IMR-90 (cell line): ENCODE results near the gene NAPG. TPM values are rescaled to one million over a fixed set of nuclear protein-coding genes. Genes with fewer than 3 reads are reported as not detected.
"Not testable (repeated sequence)": the region's sequence is repeated elsewhere in the genome, so short reads cannot be mapped to it uniquely, and the experiment has no call there.

ENCODE experiments used
- ATAC-seq: fragments of 200-7000 bp; cut with Tn5 transposase; 2 replicates; pipeline ENCODE4 v1.9.1; 2020; ENCODE audit warnings: low read depth, mild to moderate bottlenecking, moderate library complexity
- BruUV-seq: library from RNA; stranded (reverse); fragments of 400-500 nt; replicated peaks from 2 replicates; lab custom pipeline; 2021; lab: Mats Ljungman, UMichigan
- CTCF ChIA-PET: fragments of 300-600 bp; formaldehyde crosslinking; extraction: SDS; loops from one replicate; lab custom pipeline; 2021; ENCODE audit warnings: antibody characterized with exemption; lab: Yijun Ruan, JAX
- POLR2A ChIA-PET: fragments of 300-600 bp; sonication (Branson Sonifier 250); formaldehyde crosslinking; loops from one replicate; lab custom pipeline; 2022; ENCODE audit warnings: antibody characterized with exemption; ENCODE audit not compliant: unreplicated experiment; lab: Charles Lee
- DNase-seq: peaks from one replicate; pipeline ENCODE4 v3.0.0; 2013
- H2AFZ ChIP-seq: replicated peaks from 2 replicates; pipeline ENCODE3; 2013; ENCODE audit warnings: low read length, mild to moderate bottlenecking; ENCODE audit not compliant: poor library complexity
- H2AK5ac ChIP-seq: 2 replicates; pipeline ENCODE4 v1.6.1; 2013; ENCODE audit warnings: low read depth, low read length, inconsistent platforms
- H2AK9ac ChIP-seq: replicated peaks from 2 replicates; pipeline ENCODE3; 2013; ENCODE audit warnings: mild to moderate bottlenecking, low read depth, low read length, moderate library complexity; ENCODE audit not compliant: poor library complexity
- H2BK120ac ChIP-seq: 2 replicates; pipeline ENCODE4 v1.6.1; 2013; ENCODE audit warnings: low read depth, low read length, inconsistent platforms
- H2BK15ac ChIP-seq: 3 replicates; pipeline ENCODE4 v1.6.1; 2013; ENCODE audit warnings: low read depth, low read length, inconsistent platforms
- H2BK20ac ChIP-seq: 2 replicates; pipeline ENCODE4 v1.6.1; 2013; ENCODE audit warnings: low read depth, mild to moderate bottlenecking, inconsistent platforms, low read length, moderate library complexity
- H2BK5ac ChIP-seq: 2 replicates; pipeline ENCODE4 v1.6.1; 2013; ENCODE audit warnings: mild to moderate bottlenecking, low read depth, low read length, inconsistent platforms; ENCODE audit not compliant: poor library complexity, severe bottlenecking
- H3K14ac ChIP-seq: replicated peaks from 2 replicates; pipeline ENCODE4 v1.6.1; 2013; ENCODE audit warnings: low read depth, low read length, inconsistent platforms
- H3K18ac ChIP-seq: 2 replicates; pipeline ENCODE4 v1.6.1; 2013; ENCODE audit warnings: low read depth, low read length, control low read depth
- H3K23ac ChIP-seq: 2 replicates; pipeline ENCODE4 v1.6.1; 2013; ENCODE audit warnings: low read depth, low read length, inconsistent platforms
- H3K27ac ChIP-seq: 2 replicates; pipeline ENCODE4 v1.5.1; 2013; ENCODE audit warnings: mild to moderate bottlenecking, control low read depth, low read length; ENCODE audit not compliant: insufficient read depth
- H3K27me3 ChIP-seq: 2 replicates; pipeline ENCODE4 v1.6.1; 2013; ENCODE audit warnings: low read length; ENCODE audit not compliant: control insufficient read depth, insufficient read depth
- H3K36me3 ChIP-seq: 2 replicates; pipeline ENCODE4 v1.6.1; 2013; ENCODE audit warnings: low read length, mixed read lengths; ENCODE audit not compliant: control insufficient read depth, insufficient read depth
- H3K4ac ChIP-seq: 2 replicates; pipeline ENCODE4 v1.6.1; 2013; ENCODE audit warnings: low read depth, low read length, inconsistent platforms
- H3K4me1 ChIP-seq: 2 replicates; pipeline ENCODE4 v1.6.1; 2013; ENCODE audit warnings: low read length, mixed read lengths; ENCODE audit not compliant: control insufficient read depth, insufficient read depth
- H3K4me2 ChIP-seq: 2 replicates; pipeline ENCODE4 v1.6.1; 2013; ENCODE audit warnings: low read depth, mild to moderate bottlenecking, control low read depth, low read length, moderate library complexity
- H3K4me3 ChIP-seq: 2 replicates; pipeline ENCODE4 v1.5.1; 2013; ENCODE audit warnings: low read depth, mild to moderate bottlenecking, control low read depth, low read length, moderate library complexity; ENCODE audit not compliant: insufficient read depth
- H3K56ac ChIP-seq: 2 replicates; pipeline ENCODE4 v1.6.1; 2013; ENCODE audit warnings: low read length, inconsistent platforms; ENCODE audit not compliant: insufficient read depth; ENCODE audit errors: extremely low read depth
- H3K79me1 ChIP-seq, 2 experiments: 2 replicates each; pipeline ENCODE4 v1.6.1; 2013; ENCODE audit warnings: low read length in 2 of 2, inconsistent platforms in 1 of 2, low read depth in 1 of 2
- H3K9ac ChIP-seq: 2 replicates; pipeline ENCODE4 v1.6.1; 2013; ENCODE audit warnings: low read depth, low read length, control low read depth
- H3K9me1 ChIP-seq: 2 replicates; pipeline ENCODE4 v1.6.1; 2013; ENCODE audit warnings: low read length, inconsistent platforms; ENCODE audit not compliant: insufficient read depth
- H3K9me3 ChIP-seq: 2 replicates; pipeline ENCODE4 v1.6.1; 2013; ENCODE audit warnings: low read length; ENCODE audit not compliant: control insufficient read depth, insufficient read depth
- H4K20me1 ChIP-seq: 2 replicates; pipeline ENCODE4 v1.6.1; 2013; ENCODE audit warnings: low read length, inconsistent platforms; ENCODE audit not compliant: insufficient read depth
- H4K5ac ChIP-seq: 2 replicates; pipeline ENCODE4 v1.6.1; 2013; ENCODE audit warnings: mild to moderate bottlenecking, low read depth, low read length, control low read depth
- H4K8ac ChIP-seq, 2 experiments: 2 replicates each; pipeline ENCODE4 v1.6.1; 2013; ENCODE audit warnings: low read depth in 2 of 2, low read length in 2 of 2, control low read depth in 1 of 2, inconsistent platforms in 1 of 2
- H4K91ac ChIP-seq: 2 replicates; pipeline ENCODE4 v1.6.1; 2013; ENCODE audit warnings: low read depth, low read length, inconsistent platforms; ENCODE audit not compliant: insufficient read depth
- WGBS, 2 experiments: methylation state at CpG; one replicate each; pipeline versions ENCODE4 v1.1.5 to v1.1.7; 2013; ENCODE audit warnings: missing lambda C conversion rate in 2 of 2; ENCODE audit not compliant: insufficient read length in 1 of 2; ENCODE audit errors: extremely low coverage in 2 of 2; 5-methylcytosine and 5-hydroxymethylcytosine counted together
- dilution Hi-C: fragments of 300-500 bp; cut with HindIII; formaldehyde crosslinking; loops from one replicate; pipeline ENCODE4 v1.14.3; 2018; ENCODE audit warnings: low sequenced_read_pairs; ENCODE audit not compliant: unreplicated experiment
- in situ Hi-C: fragments of 300-500 bp; cut with MboI; formaldehyde crosslinking; loops from 3 replicates; pipeline ENCODE4 v1.14.3; 2019; ENCODE audit warnings: low sequenced_read_pairs, inconsistent platforms, mixed read lengths
- intact Hi-C: fragments of 100-400 bp; cut with micrococcal nuclease; formaldehyde crosslinking; loops from 2 replicates; pipeline ENCODE4 v1.10.0; 2022
- polyA plus RNA-seq, 3 experiments: library from polyadenylated mRNA; depleted of rRNA; stranded (reverse); fragments of >200 nt; gene quantifications; 2 replicates each; pipeline ENCODE4 v1.2.3, GENCODE V29; 2012; ENCODE audit warnings: low replicate concordance in 1 of 3
- total RNA-seq: library from RNA; depleted of rRNA; stranded (reverse); fragments of >200 nt; gene quantifications from 2 replicates; pipeline ENCODE4 v1.2.3, GENCODE V29; 2012

NAPG gene
- total and polyA plus RNA-seq, 2 of the 4 experiments (the other 2 are of a cell fraction): 13.0 to 32.8 TPM

- H3K36me3 ChIP-seq, H3K9me1 ChIP-seq, H3K4me2 ChIP-seq, H3K79me1 ChIP-seq, H3K23ac ChIP-seq, BruUV-seq, H3K9me3 ChIP-seq, CTCF ChIA-PET, H3K27ac ChIP-seq, H2BK5ac ChIP-seq, H3K56ac ChIP-seq, DNase-seq, H3K14ac ChIP-seq, H2BK15ac ChIP-seq, H4K20me1 ChIP-seq, H4K8ac ChIP-seq, H3K9ac ChIP-seq, H2AK9ac ChIP-seq, H2AK5ac ChIP-seq, ATAC-seq, H2AFZ ChIP-seq, H3K4me3 ChIP-seq, H3K18ac ChIP-seq, POLR2A ChIA-PET, H3K27me3 ChIP-seq, H2BK20ac ChIP-seq, H4K5ac ChIP-seq, dilution Hi-C loops, in situ Hi-C loops, intact Hi-C loops, H4K91ac ChIP-seq: not testable (repeated sequence)
- H2BK120ac ChIP-seq: 0 out of 2 replicates have a peak overlapping the region, but pooled peaks have one; percentile 15
- peak overlapping the region; percentile 50; the same call in 1 of the 2 replicates for H3K4ac ChIP-seq
- WGBS, 2 experiments: 88% methylated on average over 5 of the region's 25 CpGs; no CpG with 5 or more reads in 1 of the 2 experiments
- H3K4me1 ChIP-seq: peaks cover 11% of the 10 kb centered on the region
Observed at GRCh38 chr18:10577842-10578572, 52.2 kb downstream of the NAPG start.

GRCh38 chr18:10578573-10578899 lies 52.7 kb downstream of the NAPG start:
- no CpG with 5 or more reads among the region's 11 CpGs for WGBS, 2 experiments
- in situ Hi-C loops, POLR2A ChIA-PET: not testable (repeated sequence)

More at GRCh38 chr18:10578573-10578899, 52.7 kb downstream of the NAPG start:
- H3K9me1 ChIP-seq, DNase-seq, H3K9me3 ChIP-seq, H3K9ac ChIP-seq, H2AFZ ChIP-seq, ATAC-seq, dilution Hi-C loops, H3K79me1 ChIP-seq, H3K56ac ChIP-seq, H4K5ac ChIP-seq, H3K4me2 ChIP-seq, H3K23ac ChIP-seq, H3K4me3 ChIP-seq, H4K20me1 ChIP-seq, CTCF ChIA-PET, H3K27me3 ChIP-seq, BruUV-seq, H2BK5ac ChIP-seq, H3K36me3 ChIP-seq, H2AK9ac ChIP-seq, H3K18ac ChIP-seq, intact Hi-C loops: not testable (repeated sequence)
- Histone ChIP-seq H4K8ac (peak overlapping the region in 1 of 2 experiments; percentile 87; a peak in 1 of 4 replicates), H2BK20ac (peak overlapping the region; percentile 92), H3K4ac (peak overlapping the region; percentile 11; the same call in 1 of the 2 replicates), H2AK5ac (peak overlapping the region; percentile 64; the same call in 1 of the 2 replicates), H3K14ac (peak overlapping the region; percentile 44; the same call in 1 of the 2 replicates), H4K91ac (peak overlapping the region; percentile 88), H3K27ac (0 out of 2 replicates have a peak overlapping the region, but pooled peaks have one; percentile 10), H2BK120ac (peak overlapping the region; percentile 96), H3K4me1 (peaks cover 11% of the 10 kb centered on the region), H2BK15ac (peak overlapping the region; percentile 50; the same call in 1 of the 3 replicates)
